H4 (cell line): ENCODE results near the gene MUL1. TPM values are rescaled to one million over a fixed set of nuclear protein-coding genes. Genes with fewer than 3 reads are reported as not detected.
A peak's percentile ranks its signal among the peaks of the same experiment; 100 is the strongest.

ENCODE experiments used
- DNase-seq: peaks from one replicate; pipeline ENCODE4 v3.0.0-alpha.2; 2015; ENCODE audit warnings: low spot score
- total RNA-seq: library from RNA; depleted of rRNA; stranded (reverse); fragments of >200 nt; shearing (Covaris generic); gene quantifications from 2 replicates; pipeline ENCODE4 v1.2.3, GENCODE V29; 2014; rRNA removed

MUL1 gene
- total RNA-seq, 1 experiment from 2014 or later, result 38.0 TPM

- no peak for DNase-seq
Observed at GRCh38 chr1:20470194-20470593, 37.8 kb downstream of the MUL1 start.

GRCh38 chr1:20469406-20470076 is 38.4 kb downstream of the MUL1 start:
- no peak for DNase-seq

- DNase-seq, result no peak
Observed at GRCh38 chr1:20466273-20466672, 41.7 kb downstream of the MUL1 start.

GRCh38 chr1:20465187-20465586 is 42.8 kb downstream of the MUL1 start:
- no peak for DNase-seq

GRCh38 chr1:20463502-20463901 is 44.4 kb downstream of the MUL1 start:
- no peak for DNase-seq

GRCh38 chr1:20462397-20462796 is 45.6 kb downstream of the MUL1 start:
- no peak for DNase-seq

- DNase-seq, result no peak
Observed at GRCh38 chr1:20458717-20459116, 49.2 kb downstream of the MUL1 start.

GRCh38 chr1:20454004-20454403 is 53.9 kb downstream of the MUL1 start:
- no peak for DNase-seq

GRCh38 chr1:20449735-20450311 is 58.1 kb downstream of the MUL1 start:
- DNase-seq, result peak; percentile 21

Other genes with a start within 250 kb of the MUL1 start
- gene VWA5B1, start 217.3 kb downstream of the MUL1 start, total RNA-seq, result not detected in 2 replicates
- gene CAMK2N1, start 21.9 kb downstream of the MUL1 start, total RNA-seq, result 3.6 and 4.0 TPM in 2 replicates
- 0.04 TPM in 1 of 2 replicates, not detected in the other for gene FAM43B, start 44.4 kb upstream of the MUL1 start, total RNA-seq
- gene CDA, start 80.9 kb upstream of the MUL1 start, total RNA-seq, result not detected in 2 replicates
- gene PINK1, start 125.3 kb upstream of the MUL1 start, total RNA-seq, result 29.6 and 33.1 TPM in 2 replicates
- gene DDOST, start 153.2 kb upstream of the MUL1 start, total RNA-seq, result 454 and 493 TPM in 2 replicates
- 0.10 TPM in 1 of 2 replicates, not detected in the other for gene KIF17, start 209.9 kb upstream of the MUL1 start, total RNA-seq
- 0.56 and 0.97 TPM in 2 replicates for gene SH2D5, start 224.6 kb upstream of the MUL1 start, total RNA-seq